ENCODE results near the gene RIMS1.

DNA sequence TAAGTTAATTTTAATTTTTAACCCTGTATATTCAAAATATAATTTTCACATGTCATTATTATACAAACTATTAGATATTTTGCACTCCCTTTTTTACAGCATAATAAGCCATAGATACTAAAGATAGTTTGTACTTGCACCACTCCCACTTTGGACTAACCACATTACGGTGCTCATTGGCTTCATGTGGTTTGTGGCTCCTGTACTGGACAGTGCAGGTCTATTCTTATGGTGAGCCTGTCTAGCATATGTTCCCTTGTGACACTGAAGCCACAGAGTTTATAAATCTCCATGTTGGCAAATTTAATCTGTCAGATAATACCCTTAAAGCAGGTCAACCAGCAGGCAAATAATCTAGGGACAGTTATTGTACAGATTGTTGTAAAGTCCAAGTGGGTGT, 381.1 kb downstream of the RIMS1 start:
- TF ChIP-seq POLR2A (IDR thresholded peaks at IDR 0.05), result no peak
- TF ChIP-seq, protein P1, sequence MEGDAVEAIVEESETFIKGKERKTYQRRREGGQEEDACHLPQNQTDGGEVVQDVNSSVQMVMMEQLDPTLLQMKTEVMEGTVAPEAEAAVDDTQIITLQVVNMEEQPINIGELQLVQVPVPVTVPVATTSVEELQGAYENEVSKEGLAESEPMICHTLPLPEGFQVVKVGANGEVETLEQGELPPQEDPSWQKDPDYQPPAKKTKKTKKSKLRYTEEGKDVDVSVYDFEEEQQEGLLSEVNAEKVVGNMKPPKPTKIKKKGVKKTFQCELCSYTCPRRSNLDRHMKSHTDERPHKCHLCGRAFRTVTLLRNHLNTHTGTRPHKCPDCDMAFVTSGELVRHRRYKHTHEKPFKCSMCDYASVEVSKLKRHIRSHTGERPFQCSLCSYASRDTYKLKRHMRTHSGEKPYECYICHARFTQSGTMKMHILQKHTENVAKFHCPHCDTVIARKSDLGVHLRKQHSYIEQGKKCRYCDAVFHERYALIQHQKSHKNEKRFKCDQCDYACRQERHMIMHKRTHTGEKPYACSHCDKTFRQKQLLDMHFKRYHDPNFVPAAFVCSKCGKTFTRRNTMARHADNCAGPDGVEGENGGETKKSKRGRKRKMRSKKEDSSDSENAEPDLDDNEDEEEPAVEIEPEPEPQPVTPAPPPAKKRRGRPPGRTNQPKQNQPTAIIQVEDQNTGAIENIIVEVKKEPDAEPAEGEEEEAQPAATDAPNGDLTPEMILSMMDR (IDR thresholded peaks at IDR 0.05), result no peak

Data from adrenal gland (tissue), 5 donors.